Measurements from ENCODE around the gene GABBR1. TPM values are rescaled to one million over a fixed set of nuclear protein-coding genes. Genes with fewer than 3 reads are reported as not detected.

The GABBR1 gene
- total RNA-seq, 1 experiment from 2014 or later = 146 TPM

GRCh38 chr6:29598172-29598747, 34.7 kb downstream of the GABBR1 start:
- no peak overlapping the region for H3K9ac ChIP-seq (ENCODE audit: extremely low read depth, insufficient read length, low read length)
- no peaks in the 10 kb centered on the region for H4K20me1 ChIP-seq (ENCODE audit: control insufficient read depth, insufficient read depth, insufficient read length)
- no peak overlapping the region for H3K4me2 ChIP-seq (ENCODE audit: insufficient read depth, insufficient read length, low read length)
- no peak overlapping the region for H2BK15ac ChIP-seq (ENCODE audit: low read depth, low read length)
- no CpG with 5 or more reads among the region's 2 CpGs for WGBS (ENCODE audit: extremely low coverage, insufficient read length, low lambda C conversion rate)
- no peak overlapping the region for H3T11ph ChIP-seq (ENCODE audit: low read length)
- H3K18ac ChIP-seq (ENCODE audit: insufficient read length, low read depth, low read length) = no peak overlapping the region
- Mint-ChIP-seq H3K4me3 (no peak overlapping the region), H3K36me3 (ENCODE audit: insufficient read depth in 1 of 3, low read depth in 3 of 3) (peaks cover 23 to 45% (median 29%) of the 10 kb centered on the region in 3 experiments; a peak in 6 of 7 replicates), H3K4me1 (peaks cover 25 to 32% of the 10 kb centered on the region in 2 experiments), H3K9me3 (no peaks in the 10 kb centered on the region; a peak in 1 of 5 replicates), H3K27me3 (ENCODE audit: low read depth) (no peaks in the 10 kb centered on the region; the same call in 1 of the 2 replicates), H3K27ac (peak overlapping the region in 2 of 3 experiments; percentile 45 to 73; a peak in 2 of 7 replicates)
- no peak overlapping the region for H2AK5ac ChIP-seq (ENCODE audit: insufficient read length, low read length)
- H2BK12ac ChIP-seq (ENCODE audit: insufficient read length, low read depth, low read length) = no peak overlapping the region
- no peaks in the 10 kb centered on the region for H3K79me2 ChIP-seq (ENCODE audit: insufficient read depth, low read length)
- no peaks in the 10 kb centered on the region for H3K27me3 ChIP-seq (ENCODE audit: insufficient read depth, low read length)
- no peak overlapping the region for H3K4ac ChIP-seq (ENCODE audit: low read depth, low read length)
- no peak overlapping the region for H3K27ac ChIP-seq (ENCODE audit: insufficient read length, low read depth, low read length)
- TF ChIP-seq CTCF (conservative IDR thresholded peaks at IDR 0.05) = no peak
- H2BK5ac ChIP-seq (ENCODE audit: insufficient read length, low read length) = no peak overlapping the region
- no peak overlapping the region for H3K23ac ChIP-seq (ENCODE audit: insufficient read length, low read depth, low read length)
- no peak overlapping the region for H4K8ac ChIP-seq (replicated peaks; ENCODE audit: insufficient read length, low read depth, low read length)
- no peaks in the 10 kb centered on the region for H3K79me1 ChIP-seq (ENCODE audit: insufficient read depth, low read depth, low read length, poor library complexity, severe bottlenecking)
- H2BK120ac ChIP-seq (ENCODE audit: low read depth, low read length, poor library complexity, severe bottlenecking) = no peak overlapping the region
- H3K4me1 ChIP-seq (ENCODE audit: insufficient read depth, low read length) = 0 out of 2 replicates have a peak, but pooled peaks cover 3% of the 10 kb centered on the region
- no peaks in the 10 kb centered on the region for H3K23me2 ChIP-seq (ENCODE audit: insufficient read length, low read depth, low read length, poor library complexity, severe bottlenecking)
- H4K5ac ChIP-seq (ENCODE audit: insufficient read length, low read depth, low read length) = no peak overlapping the region
- DNase-seq = no peak
- no peak overlapping the region for H4K91ac ChIP-seq (ENCODE audit: insufficient read length, low read depth, low read length)
- H2AFZ ChIP-seq (ENCODE audit: low read length) = no peak overlapping the region
- H3K56ac ChIP-seq (ENCODE audit: insufficient read length, low read depth, low read length) = no peak overlapping the region
- H2BK20ac ChIP-seq (ENCODE audit: low read depth, low read length, poor library complexity, severe bottlenecking) = no peak overlapping the region
- H3K9me3 ChIP-seq (ENCODE audit: control insufficient read depth, low read depth, low read length) = no peaks in the 10 kb centered on the region
- H3K14ac ChIP-seq (ENCODE audit: insufficient read depth, low read length) = no peak overlapping the region
